ENCODE results near the gene TTC28. TPM values are rescaled to one million over a fixed set of nuclear protein-coding genes. Genes with fewer than 3 reads are reported as not detected.

TTC28 gene
- total RNA-seq, 4 donors from 2014 or later, result 10.2 to 23.8 (median 13.4) TPM

GRCh38 chr22:28188178-28188879 is 491.3 kb downstream of the TTC28 start:
- no peak overlapping the region for H3K4me3 ChIP-seq (ENCODE audit: low read depth, poor library complexity, severe bottlenecking)
- no peak for DNase-seq (ENCODE audit: low spot score in 2 of 2)
- WGBS, 2 donors, result 64 to 72% methylated on average over 5 of the region's 5 CpGs
- TF ChIP-seq, protein P1, sequence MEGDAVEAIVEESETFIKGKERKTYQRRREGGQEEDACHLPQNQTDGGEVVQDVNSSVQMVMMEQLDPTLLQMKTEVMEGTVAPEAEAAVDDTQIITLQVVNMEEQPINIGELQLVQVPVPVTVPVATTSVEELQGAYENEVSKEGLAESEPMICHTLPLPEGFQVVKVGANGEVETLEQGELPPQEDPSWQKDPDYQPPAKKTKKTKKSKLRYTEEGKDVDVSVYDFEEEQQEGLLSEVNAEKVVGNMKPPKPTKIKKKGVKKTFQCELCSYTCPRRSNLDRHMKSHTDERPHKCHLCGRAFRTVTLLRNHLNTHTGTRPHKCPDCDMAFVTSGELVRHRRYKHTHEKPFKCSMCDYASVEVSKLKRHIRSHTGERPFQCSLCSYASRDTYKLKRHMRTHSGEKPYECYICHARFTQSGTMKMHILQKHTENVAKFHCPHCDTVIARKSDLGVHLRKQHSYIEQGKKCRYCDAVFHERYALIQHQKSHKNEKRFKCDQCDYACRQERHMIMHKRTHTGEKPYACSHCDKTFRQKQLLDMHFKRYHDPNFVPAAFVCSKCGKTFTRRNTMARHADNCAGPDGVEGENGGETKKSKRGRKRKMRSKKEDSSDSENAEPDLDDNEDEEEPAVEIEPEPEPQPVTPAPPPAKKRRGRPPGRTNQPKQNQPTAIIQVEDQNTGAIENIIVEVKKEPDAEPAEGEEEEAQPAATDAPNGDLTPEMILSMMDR (IDR thresholded peaks at IDR 0.05), result no peak
- TF ChIP-seq POLR2A (IDR thresholded peaks at IDR 0.05), result no peak
- intact Hi-C loops (cut with DNase I; ENCODE audit: low total_unique reads), result no loop called here

- WGBS, 2 donors, result 76 to 91% methylated on average over 3 of the region's 3 CpGs
- no peak for DNase-seq (ENCODE audit: low spot score in 2 of 2)
- no peak overlapping the region for H3K4me3 ChIP-seq (ENCODE audit: low read depth, poor library complexity, severe bottlenecking)
- TF ChIP-seq, protein P1 (IDR thresholded peaks at IDR 0.05), result no peak
- no peak for TF ChIP-seq POLR2A (IDR thresholded peaks at IDR 0.05)
- intact Hi-C loops (cut with DNase I; ENCODE audit: low total_unique reads), result no loop called here
These were observed 492.0 kb downstream of the TTC28 start for GRCh38 chr22:28187612-28188011.

- DNase-seq (ENCODE audit: low spot score in 2 of 2), result no peak
- H3K4me3 ChIP-seq (ENCODE audit: low read depth, poor library complexity, severe bottlenecking), result no peak overlapping the region
- WGBS, 2 donors, result 86 to 87% methylated on average over 3 of the region's 3 CpGs
- TF ChIP-seq, protein P1 (IDR thresholded peaks at IDR 0.05), result no peak
- no peak for TF ChIP-seq POLR2A (IDR thresholded peaks at IDR 0.05)
- intact Hi-C loops (cut with DNase I; ENCODE audit: low total_unique reads), result no loop called here
These were observed 493.0 kb downstream of the TTC28 start for GRCh38 chr22:28186641-28187040.

GRCh38 chr22:28185130-28185529 is 494.5 kb downstream of the TTC28 start:
- no peak for TF ChIP-seq POLR2A (IDR thresholded peaks at IDR 0.05)
- TF ChIP-seq, protein P1 (IDR thresholded peaks at IDR 0.05), result no peak
- 94 to 99% methylated on average over 4 of the region's 4 CpGs for WGBS, 2 donors
- DNase-seq (ENCODE audit: low spot score in 2 of 2), result no peak
- H3K4me3 ChIP-seq (ENCODE audit: low read depth, poor library complexity, severe bottlenecking), result no peak overlapping the region
- intact Hi-C loops (cut with DNase I; ENCODE audit: low total_unique reads), result no loop called here

- 74 to 79% methylated on average over 4 of the region's 4 CpGs for WGBS, 2 donors
- TF ChIP-seq, protein P1 (IDR thresholded peaks at IDR 0.05), result no peak
- TF ChIP-seq POLR2A (IDR thresholded peaks at IDR 0.05), result no peak
- DNase-seq (ENCODE audit: low spot score in 2 of 2), result no peak
- H3K4me3 ChIP-seq (ENCODE audit: low read depth, poor library complexity, severe bottlenecking), result no peak overlapping the region
- intact Hi-C loops (cut with DNase I; ENCODE audit: low total_unique reads), result no loop called here
These were observed 496.4 kb downstream of the TTC28 start for GRCh38 chr22:28183078-28183860.

Data from lower leg skin (tissue), 4 donors.